Endodermal cell (in vitro differentiated cells): Measurements from ENCODE around the gene FBLIM1. TPM values are rescaled to one million over a fixed set of nuclear protein-coding genes. Genes with fewer than 3 reads are reported as not detected.
A peak's percentile ranks its signal among the peaks of the same experiment; 100 is the strongest.

ENCODE experiments used
- DNase-seq: peaks from one replicate; pipeline ENCODE4 v3.0.0-alpha.2; 2017
- H3K27ac ChIP-seq: 2 replicates; pipeline ENCODE4 v1.5.1; 2013; ENCODE audit warnings: mild to moderate bottlenecking, low read depth, low read length, moderate library complexity
- H3K27me3 ChIP-seq: 2 replicates; pipeline ENCODE4 v1.6.1; 2013; ENCODE audit warnings: mild to moderate bottlenecking, low read length, moderate library complexity; ENCODE audit not compliant: insufficient read depth, control insufficient read depth, poor library complexity, severe bottlenecking
- H3K36me3 ChIP-seq: 2 replicates; pipeline ENCODE4 v1.7.0; 2013; ENCODE audit warnings: mild to moderate bottlenecking, low read length, moderate library complexity; ENCODE audit not compliant: control insufficient read depth, insufficient read depth
- H3K4me1 ChIP-seq: one replicate; pipeline ENCODE4 v1.7.0; 2013; ENCODE audit warnings: low read length; ENCODE audit not compliant: control insufficient read depth, insufficient read depth
- H3K4me3 ChIP-seq: 2 replicates; pipeline ENCODE4 v1.5.1; 2013; ENCODE audit warnings: mild to moderate bottlenecking, low read length, moderate library complexity
- H3K9ac ChIP-seq: 2 replicates; pipeline ENCODE4 v1.6.1; 2013; ENCODE audit warnings: mild to moderate bottlenecking, low read length, moderate library complexity; ENCODE audit not compliant: poor library complexity, severe bottlenecking; ENCODE audit errors: extremely low read depth
- H3K9me3 ChIP-seq: 2 replicates; pipeline ENCODE4 v1.6.1; 2013; ENCODE audit warnings: mild to moderate bottlenecking, low read length, moderate library complexity; ENCODE audit not compliant: control insufficient read depth
- H3K27ac Mint-ChIP-seq: 2 replicates; pipeline ENCODE4 v1.8.0; 2020; ENCODE audit warnings: mixed read lengths
- H3K27me3 Mint-ChIP-seq: 2 replicates; pipeline ENCODE4 v1.8.0; 2021; ENCODE audit warnings: mild to moderate bottlenecking, mixed read lengths; ENCODE audit not compliant: insufficient read depth
- H3K36me3 Mint-ChIP-seq: 2 replicates; pipeline ENCODE4 v1.8.0; 2020; ENCODE audit warnings: low read depth, mixed read lengths
- H3K4me1 Mint-ChIP-seq: 2 replicates; pipeline ENCODE4 v1.8.0; 2020; ENCODE audit warnings: mixed read lengths
- H3K4me3 Mint-ChIP-seq: 2 replicates; pipeline ENCODE4 v1.8.0; 2020; ENCODE audit warnings: mild to moderate bottlenecking, moderate library complexity, mixed read lengths
- H3K9me3 Mint-ChIP-seq: 2 replicates; pipeline ENCODE4 v1.8.0; 2020; ENCODE audit warnings: mild to moderate bottlenecking, mixed read lengths
- WGBS, 2 experiments: methylation state at CpG; one replicate each; pipeline versions ENCODE4 v1.1.5 to v1.1.7; 2013; ENCODE audit warnings: missing lambda C conversion rate in 2 of 2, mixed read lengths in 1 of 2; ENCODE audit not compliant: insufficient coverage in 1 of 2, insufficient read length in 1 of 2; 5-methylcytosine and 5-hydroxymethylcytosine counted together
- total RNA-seq, 2 donors: library from RNA; stranded (reverse); fragmentation: NEBNext Ultra II Directional in 1 of 2; extraction: Animal tissue kit (Norgen Biotek cat#: 25700) in 1 of 2; gene quantifications; 2 replicates in 1 of 2; 3 replicates in 1 of 2; pipeline ENCODE4 v1.2.1, GENCODE V29; 2021
- TF ChIP-seq, protein P1 (sequence below): fragments of 200-600 bp; sonication (generic); conservative IDR thresholded peaks from 2 replicates; pipeline ENCODE4 v1.5.0; 2021; ENCODE audit warnings: antibody characterized with exemption, mild to moderate bottlenecking

The FBLIM1 gene
- total RNA-seq, 2 donors from 2014 or later, result 58.4 to 60.6 TPM

DNA sequence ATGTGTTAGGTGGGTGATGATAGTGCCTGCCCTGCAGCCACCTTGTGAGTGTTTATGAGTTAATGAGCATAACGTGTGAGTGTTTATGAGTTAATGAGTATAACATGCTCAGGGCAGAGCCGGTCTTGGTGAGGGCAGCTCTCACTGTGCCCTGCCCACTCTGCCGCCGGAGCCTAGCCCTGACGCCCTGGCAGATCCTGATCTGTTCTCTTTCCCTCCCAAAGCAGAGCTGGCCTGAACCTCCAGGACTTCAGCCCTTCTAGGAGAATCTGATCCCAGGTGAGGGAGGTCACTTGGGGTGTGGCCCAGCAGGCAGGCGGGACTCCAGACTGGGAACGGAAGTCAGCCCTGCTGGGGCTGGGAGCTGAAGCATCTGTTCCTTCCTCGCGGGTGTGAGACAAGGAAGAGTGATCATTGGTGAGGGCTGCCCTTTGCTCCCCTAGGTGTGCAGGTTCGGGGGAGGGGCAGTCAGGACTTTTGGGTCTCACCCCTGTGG lies 5.7 kb downstream of the FBLIM1 start:
- no peak for DNase-seq
- no peak overlapping the region for H3K4me3 ChIP-seq
- peaks cover 68% of the 10 kb centered on the region for H3K36me3 ChIP-seq
- H3K27me3 Mint-ChIP-seq, result no peaks in the 10 kb centered on the region
- H3K27me3 ChIP-seq, result no peaks in the 10 kb centered on the region
- TF ChIP-seq, protein P1, sequence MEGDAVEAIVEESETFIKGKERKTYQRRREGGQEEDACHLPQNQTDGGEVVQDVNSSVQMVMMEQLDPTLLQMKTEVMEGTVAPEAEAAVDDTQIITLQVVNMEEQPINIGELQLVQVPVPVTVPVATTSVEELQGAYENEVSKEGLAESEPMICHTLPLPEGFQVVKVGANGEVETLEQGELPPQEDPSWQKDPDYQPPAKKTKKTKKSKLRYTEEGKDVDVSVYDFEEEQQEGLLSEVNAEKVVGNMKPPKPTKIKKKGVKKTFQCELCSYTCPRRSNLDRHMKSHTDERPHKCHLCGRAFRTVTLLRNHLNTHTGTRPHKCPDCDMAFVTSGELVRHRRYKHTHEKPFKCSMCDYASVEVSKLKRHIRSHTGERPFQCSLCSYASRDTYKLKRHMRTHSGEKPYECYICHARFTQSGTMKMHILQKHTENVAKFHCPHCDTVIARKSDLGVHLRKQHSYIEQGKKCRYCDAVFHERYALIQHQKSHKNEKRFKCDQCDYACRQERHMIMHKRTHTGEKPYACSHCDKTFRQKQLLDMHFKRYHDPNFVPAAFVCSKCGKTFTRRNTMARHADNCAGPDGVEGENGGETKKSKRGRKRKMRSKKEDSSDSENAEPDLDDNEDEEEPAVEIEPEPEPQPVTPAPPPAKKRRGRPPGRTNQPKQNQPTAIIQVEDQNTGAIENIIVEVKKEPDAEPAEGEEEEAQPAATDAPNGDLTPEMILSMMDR, result no peak
- H3K4me1 ChIP-seq, result peaks cover 6% of the 10 kb centered on the region
- no peaks in the 10 kb centered on the region for H3K9me3 Mint-ChIP-seq
- H3K4me3 Mint-ChIP-seq, result no peak overlapping the region
- no peak overlapping the region for H3K9ac ChIP-seq
- H3K27ac ChIP-seq, result no peak overlapping the region
- H3K36me3 Mint-ChIP-seq, result peaks cover 38% of the 10 kb centered on the region
- 94% methylated on average over 2 to 10 of the region's 10 CpGs for WGBS, 2 experiments
- peaks cover 26% of the 10 kb centered on the region for H3K4me1 Mint-ChIP-seq
- no peaks in the 10 kb centered on the region for H3K9me3 ChIP-seq
- peak overlapping the region; percentile 1 for H3K27ac Mint-ChIP-seq

DNA sequence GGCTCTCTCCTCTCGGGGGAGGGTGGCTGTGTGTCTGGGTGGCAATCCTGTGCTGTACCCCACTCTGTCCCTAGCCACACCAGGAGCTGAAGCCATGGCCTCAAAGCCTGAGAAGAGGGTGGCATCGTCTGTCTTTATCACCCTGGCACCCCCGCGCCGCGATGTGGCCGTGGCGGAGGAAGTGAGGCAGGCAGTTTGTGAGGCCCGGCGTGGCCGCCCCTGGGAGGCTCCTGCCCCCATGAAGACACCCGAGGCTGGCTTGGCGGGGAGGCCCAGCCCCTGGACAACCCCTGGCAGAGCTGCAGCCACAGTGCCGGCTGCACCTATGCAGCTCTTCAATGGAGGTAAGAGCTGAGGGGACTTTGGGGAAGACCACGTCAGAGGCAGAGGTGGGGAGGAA lies 6.3 kb downstream of the FBLIM1 start:
- 92 to 97% methylated on average over 12 to 15 of the region's 15 CpGs for WGBS, 2 experiments
- peaks cover 26% of the 10 kb centered on the region for H3K4me1 Mint-ChIP-seq
- peaks cover 70% of the 10 kb centered on the region for H3K36me3 ChIP-seq

DNA sequence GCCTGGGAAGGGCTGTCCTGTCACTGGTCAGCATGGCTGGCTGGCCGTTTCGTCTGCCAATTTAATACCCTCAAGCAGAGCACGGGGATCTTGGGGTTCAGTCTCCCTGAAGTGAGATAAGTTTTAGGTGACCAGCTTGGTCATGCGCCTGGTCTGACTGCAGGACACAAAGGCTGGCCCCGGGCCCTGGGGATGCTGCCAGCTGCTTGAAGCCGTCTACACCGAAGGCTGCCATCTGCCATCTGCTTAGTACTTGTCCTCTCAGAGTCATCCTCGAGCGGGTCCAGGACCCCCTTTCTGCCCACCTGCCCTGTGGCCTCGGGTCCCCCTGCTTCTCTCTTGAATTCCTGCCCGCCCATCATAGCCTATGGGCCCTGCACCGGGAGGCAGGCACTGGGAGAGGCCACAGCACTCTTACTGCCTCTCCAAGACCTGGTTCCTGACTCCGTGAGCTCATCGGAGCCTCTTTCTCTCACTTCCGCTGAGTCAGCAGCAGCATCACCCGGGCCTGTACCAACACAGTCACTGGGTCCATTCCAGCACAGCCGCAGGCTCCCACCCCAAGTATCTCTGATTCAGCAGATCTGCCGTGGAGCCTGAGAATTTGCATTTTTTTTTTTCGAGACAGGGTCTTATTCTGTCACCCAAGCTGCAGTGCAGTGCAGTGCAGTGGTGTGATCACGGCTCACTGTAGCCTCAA lies 7.0 kb downstream of the FBLIM1 start:
- no peaks in the 10 kb centered on the region for H3K27me3 Mint-ChIP-seq
- H3K36me3 ChIP-seq, result peaks cover 78% of the 10 kb centered on the region
- H3K9me3 Mint-ChIP-seq, result no peaks in the 10 kb centered on the region
- H3K4me1 Mint-ChIP-seq, result peaks cover 24% of the 10 kb centered on the region
- H3K27ac ChIP-seq, result no peak overlapping the region
- 94 to 95% methylated on average over 13 to 20 of the region's 20 CpGs for WGBS, 2 experiments
- no peaks in the 10 kb centered on the region for H3K9me3 ChIP-seq
- DNase-seq, result no peak
- TF ChIP-seq, protein P1, result no peak
- no peak overlapping the region for H3K27ac Mint-ChIP-seq
- H3K36me3 Mint-ChIP-seq, result peaks cover 46% of the 10 kb centered on the region
- no peak overlapping the region for H3K9ac ChIP-seq
- no peaks in the 10 kb centered on the region for H3K27me3 ChIP-seq
- no peak overlapping the region for H3K4me3 ChIP-seq
- peaks cover 6% of the 10 kb centered on the region for H3K4me1 ChIP-seq
- no peak overlapping the region for H3K4me3 Mint-ChIP-seq

More for the DNA sequence above, 6.3 kb downstream of the FBLIM1 start:
- Histone ChIP-seq H3K27ac (no peak overlapping the region), H3K4me1 (peaks cover 6% of the 10 kb centered on the region), H3K9ac (no peak overlapping the region), H3K4me3 (no peak overlapping the region), H3K27me3 (no peaks in the 10 kb centered on the region), H3K9me3 (no peaks in the 10 kb centered on the region)
- Mint-ChIP-seq H3K4me3 (no peak overlapping the region), H3K27ac (no peak overlapping the region), H3K9me3 (no peaks in the 10 kb centered on the region), H3K36me3 (peaks cover 39% of the 10 kb centered on the region), H3K27me3 (no peaks in the 10 kb centered on the region)
- TF ChIP-seq, protein P1, result no peak
- DNase-seq, result no peak
